ENCODE results near the gene GGT1.
"Not testable (repeated sequence)": the region's sequence is repeated elsewhere in the genome, so short reads cannot be mapped to it uniquely, and the experiment has no call there.

The GGT1 gene

DNA sequence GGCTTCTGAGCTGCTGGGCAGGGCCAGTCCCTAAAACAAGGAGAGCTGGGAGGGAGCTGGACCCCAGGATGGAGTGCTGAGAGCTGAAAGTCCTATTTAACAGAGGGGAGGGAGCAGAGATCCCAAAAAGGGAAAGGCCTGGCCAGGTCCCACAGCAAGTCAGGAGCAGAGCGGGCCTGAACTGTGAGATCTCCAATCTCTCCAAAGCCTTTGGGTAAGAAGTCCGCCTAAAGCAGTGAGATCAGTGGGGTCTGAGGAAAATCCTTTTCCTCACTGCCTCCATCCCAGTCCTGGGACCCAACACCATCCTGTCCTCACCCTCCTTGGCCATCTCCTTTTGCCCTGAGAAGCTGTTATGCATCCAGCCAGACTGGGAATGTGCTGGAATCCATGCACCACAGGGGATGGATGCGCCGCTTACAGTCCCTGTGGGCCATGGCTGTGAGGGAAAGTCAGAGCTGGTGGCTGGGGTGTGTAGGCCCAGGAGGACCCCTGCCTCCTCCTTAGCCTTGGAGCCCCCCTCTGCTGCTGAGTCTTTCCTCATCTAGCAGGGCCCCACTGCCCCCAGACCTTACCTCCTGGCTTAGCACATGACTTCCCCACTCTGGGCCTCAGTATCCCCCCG lies 18.7 kb upstream of the GGT1 start:
- no peak for DNase-seq

DNA sequence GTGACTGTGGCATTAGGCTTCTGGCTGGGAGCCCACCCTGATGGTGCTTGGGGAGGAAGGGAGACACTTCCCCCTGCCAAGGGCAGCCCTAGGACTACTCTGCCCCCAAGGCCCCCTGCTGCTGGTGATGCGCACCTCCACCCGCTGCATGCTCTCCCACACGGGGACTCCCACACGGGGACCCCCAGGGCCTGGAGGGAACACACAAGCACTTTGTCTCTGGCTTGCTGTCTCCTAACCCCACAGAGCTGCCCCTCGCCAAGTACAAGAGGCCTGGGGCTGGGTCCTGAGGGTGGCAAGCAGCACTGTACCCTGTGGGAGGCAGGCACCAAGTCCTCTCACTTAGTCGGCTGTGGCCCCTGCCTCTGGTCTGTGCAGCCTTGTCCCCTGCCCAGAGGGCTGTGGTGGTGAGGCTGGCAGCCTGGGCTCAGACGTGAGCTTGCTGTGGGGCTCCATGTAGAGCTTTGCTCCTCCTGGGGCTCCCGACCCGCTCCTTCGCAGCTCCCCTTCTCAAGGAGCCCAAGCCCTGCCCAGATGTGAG lies 18.1 kb upstream of the GGT1 start:
- DNase-seq = no peak

DNA sequence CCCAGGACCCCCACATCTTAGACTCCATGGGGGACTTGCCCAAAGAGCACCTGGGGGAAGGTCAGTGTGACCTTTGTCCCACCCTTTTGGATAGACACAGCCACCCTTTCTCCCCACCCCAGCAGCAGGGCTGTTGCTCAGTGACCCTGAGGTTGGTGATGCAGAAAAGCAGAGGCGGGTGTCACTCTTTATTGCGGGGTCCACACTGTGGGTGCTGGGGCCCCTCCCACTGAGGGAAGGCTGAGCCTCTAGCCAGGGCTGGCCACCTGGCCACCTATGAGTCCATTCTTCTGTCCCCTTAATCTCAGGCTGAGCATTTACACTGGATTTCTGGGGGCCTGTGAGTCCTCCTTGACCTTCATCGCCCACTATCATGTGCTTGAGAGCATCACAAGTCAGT lies 17.5 kb upstream of the GGT1 start:
- no peak for DNase-seq

DNA sequence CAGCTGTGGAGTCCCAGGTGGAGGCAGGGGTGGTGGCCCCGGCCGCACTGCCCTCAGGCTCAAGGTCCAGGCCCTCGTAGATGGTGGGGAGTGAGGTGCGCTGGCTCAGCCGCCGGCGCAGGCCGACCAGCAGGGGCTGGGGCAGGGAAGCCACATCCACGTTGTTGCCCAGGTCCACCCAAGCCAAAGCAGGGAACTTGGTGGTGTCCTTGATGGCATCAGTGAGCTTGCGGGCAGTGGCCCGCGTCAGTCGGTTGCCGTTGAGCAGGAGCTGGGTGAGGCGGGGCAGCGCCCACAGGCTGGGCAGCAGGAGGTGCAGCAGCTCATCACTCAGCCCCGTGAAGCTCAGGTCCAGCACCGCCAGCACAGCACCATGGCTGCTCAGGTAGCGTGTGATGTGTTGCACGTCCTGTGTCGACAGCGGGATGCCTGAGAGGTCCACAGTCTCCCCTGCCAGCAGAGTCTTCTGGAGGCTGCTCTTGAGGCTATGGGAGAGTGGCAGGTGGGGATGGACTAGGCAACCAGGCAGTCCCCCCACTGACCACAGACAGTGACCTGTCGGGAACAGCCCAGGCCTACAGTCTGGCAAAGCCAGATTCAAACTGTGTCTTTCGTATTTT lies 17.0 kb upstream of the GGT1 start:
- DNase-seq = no peak

DNA sequence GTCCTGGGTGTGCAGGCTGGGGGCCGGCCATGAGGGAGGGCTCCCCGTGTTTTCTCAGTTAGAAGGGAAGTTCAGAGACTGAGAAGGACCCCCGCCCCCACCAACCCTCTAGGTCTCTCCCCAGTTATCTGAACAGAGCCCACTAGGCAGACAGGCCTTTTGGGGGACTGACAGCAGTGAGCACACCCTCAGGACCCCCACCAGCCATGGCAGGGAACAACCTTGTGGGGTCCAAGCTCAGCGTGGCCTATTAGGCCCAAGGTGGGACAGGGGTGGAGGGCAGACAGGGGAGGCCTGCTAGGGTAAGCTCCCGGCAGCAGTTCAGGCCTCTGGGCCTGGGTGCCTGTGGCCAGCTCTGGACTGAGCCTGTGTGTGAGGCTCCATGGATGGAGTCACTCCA lies 15.7 kb upstream of the GGT1 start:
- no peak for DNase-seq

DNA sequence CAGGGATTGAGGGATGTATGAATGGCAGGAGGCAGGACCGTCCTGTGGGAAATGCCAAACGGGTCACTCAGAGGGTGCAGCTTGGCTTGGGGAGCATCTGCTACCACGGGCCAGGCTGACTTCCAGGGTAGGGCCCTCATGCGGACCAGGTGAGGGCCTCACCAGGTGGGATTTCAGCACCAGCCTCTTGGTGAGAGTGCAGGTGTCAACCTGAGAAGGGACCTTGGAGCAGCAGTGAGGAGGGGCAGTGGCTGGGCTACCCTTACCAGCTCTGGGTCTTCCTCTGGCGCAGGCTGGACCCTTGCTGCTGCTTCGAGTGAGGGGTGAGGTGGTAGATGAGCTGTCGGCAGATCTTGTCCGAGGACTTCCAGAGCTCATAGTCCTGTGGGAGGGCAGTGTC lies 15.0 kb upstream of the GGT1 start:
- DNase-seq = no peak

DNA sequence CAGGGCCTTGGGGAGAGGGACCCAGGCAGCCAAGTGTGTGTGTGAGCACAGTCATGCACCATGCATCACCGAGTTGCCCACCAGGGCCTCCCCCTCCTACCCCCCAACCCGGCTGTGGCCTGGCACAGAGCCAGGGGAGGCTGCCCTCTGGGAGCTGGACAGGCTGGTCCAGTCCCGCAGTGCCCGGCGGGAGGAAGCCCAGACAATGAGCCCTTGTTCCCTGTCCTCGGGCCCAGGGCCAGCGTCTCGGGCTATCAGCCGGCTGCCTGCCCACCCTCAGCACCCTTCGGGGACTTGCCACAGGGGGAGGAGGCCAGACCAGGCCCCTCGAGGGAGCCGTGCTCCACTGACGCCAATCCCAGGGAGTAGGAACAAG lies 14.6 kb upstream of the GGT1 start:
- DNase-seq = no peak

DNA sequence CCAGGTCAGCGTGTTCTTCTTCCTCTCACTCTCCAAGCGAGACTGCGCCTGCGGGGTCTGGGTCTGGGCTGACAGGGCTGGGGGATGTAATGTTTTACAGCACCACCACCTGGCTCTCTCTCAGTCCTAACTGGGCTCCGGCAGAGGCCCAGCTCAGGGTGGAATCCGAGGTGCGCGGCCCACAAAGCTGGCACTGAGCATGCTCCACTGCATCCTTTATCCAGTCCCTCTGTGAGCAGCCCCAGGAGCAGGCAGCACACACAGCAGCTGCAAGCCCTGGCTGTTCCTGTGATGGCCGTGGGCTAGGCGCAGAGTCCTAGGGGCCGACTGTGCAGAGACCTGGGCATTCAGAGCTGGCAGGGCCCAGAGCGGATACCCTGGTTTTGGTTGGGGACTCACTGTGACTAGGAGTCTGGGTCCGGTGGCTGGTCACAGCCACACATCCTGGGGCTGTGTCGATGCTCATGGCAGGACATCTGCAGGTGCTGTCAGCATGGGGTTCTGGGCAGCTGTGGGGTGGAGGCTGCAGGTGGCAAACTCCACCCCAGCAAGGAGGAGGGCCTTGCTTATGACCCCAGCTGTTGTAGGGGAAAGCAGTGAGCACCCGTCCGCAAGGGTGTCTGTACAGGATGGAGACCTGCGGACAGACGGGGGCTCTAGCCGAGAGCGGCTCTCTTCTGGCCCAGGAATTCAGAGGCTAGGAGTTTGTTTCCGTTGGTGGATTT lies 14.1 kb upstream of the GGT1 start:
- no peak for DNase-seq

DNA sequence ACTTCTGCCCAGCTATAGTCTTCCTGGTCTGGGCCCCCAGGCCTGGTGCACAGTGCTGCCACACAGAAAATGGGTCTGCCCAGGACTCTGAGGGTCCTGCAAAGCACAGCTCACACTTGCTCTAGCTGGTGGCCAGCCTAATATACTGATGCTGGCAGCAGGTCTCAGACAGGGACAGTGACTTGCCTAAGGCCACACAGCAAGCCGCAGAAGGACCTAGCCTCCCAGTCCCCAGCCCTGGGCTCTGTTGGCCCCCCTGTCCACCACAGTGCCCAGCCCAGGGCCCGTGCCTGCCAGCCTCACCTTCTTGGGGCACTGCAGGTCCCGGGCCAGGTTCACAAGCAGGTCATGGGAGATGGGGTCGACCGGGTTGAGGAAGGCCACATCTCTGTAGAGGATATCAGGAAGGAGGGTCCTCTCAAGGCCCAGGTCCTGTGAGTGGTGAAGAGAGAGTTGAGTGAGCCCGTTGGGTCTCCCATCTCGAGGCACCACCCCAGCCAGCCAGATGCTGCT lies 13.4 kb upstream of the GGT1 start:
- no peak for DNase-seq

DNA sequence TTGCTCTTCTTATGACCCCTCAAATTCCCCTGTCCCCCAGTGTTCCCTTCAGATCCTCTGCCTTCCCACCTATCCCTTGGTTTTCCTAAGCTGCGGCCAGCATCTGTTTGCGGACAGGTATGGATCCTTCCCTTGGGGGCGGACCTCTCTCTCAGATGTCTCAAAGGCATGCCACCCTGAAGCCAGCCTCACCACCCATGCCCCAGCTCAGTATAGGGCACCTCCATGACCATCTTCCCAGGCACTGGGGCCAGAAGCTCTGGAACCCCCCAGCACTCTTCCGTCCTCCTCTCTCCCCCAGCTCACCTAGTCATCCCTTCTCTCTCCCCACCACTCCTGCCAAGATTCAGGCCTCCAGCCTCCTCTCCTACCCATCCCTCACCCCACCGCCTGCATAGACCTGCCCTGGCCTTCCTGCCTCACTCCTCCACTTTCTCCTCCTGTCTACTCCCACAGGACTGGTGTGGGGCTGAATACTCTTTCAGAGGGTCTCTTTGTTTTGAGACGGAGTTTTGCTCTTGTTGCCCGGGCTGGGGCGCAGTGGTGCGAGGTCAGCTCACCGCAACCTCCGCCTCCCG lies 12.3 kb upstream of the GGT1 start:
- DNase-seq = no peak

DNA sequence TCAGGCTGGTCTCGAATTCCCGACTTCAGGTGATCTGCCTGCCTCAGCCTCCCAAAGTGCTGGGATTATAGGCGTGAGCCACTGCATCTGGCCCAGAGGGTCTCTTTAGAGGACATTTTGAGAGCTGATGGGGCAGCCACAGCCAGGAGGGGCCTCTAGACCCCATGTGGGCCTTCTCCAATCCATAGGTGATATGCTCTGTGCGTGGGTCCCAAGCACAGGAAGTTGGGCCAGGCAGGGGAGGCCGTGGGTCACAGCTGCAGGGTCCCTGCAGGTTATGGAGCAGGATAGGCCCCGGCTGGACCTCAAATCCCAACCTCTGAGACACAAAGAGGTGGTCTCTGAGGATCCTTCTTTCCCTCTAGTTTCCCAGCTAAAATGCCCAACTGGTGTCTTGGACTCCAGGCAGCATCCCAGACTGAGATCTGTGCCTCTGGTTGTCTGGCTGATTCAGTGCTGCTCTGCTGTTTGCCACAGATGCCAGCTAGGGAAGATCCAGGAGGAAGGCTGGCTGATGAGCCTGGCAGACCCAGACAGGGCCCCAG lies 11.6 kb upstream of the GGT1 start:
- no peak for DNase-seq

DNA sequence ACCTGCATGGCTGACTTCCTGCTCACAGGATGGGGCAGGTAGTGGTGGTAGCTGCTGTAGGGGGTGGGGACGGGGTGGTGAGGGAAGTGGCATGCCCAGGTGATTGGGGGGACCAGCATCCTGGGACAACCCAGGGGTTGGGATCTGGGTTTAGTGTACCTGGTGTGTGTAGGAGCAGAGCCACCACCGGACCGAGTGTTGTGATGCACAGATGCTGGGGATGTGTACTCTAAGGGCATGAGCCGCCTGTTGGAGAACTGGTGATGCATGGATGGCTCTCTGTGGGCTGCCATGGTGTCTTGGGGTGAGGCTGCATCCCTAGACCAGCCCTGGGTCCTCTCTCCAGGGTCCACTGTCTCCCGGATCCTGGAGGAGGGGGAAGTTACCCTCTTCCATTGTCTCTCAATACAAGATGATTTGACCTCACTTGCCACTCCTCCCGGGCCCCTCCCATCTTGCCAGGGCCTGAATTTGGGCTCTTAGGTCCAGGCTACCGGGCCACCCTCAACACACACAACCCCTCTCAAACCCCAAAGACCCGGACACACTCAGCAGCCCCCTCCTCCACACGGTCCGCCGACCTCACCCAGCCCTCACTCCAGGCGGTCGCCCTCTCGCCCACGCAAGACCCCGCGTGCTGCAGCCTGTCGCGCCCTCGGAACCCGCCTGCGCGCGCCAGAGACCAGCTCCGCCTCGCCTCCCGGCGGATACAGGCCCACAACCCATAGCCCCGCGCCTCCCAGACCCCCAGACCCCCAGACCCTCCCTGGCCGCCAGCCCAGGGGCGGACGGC lies 10.7 kb upstream of the GGT1 start:
- DNase-seq = peak in 1 of 2 donors; percentile 2

DNA sequence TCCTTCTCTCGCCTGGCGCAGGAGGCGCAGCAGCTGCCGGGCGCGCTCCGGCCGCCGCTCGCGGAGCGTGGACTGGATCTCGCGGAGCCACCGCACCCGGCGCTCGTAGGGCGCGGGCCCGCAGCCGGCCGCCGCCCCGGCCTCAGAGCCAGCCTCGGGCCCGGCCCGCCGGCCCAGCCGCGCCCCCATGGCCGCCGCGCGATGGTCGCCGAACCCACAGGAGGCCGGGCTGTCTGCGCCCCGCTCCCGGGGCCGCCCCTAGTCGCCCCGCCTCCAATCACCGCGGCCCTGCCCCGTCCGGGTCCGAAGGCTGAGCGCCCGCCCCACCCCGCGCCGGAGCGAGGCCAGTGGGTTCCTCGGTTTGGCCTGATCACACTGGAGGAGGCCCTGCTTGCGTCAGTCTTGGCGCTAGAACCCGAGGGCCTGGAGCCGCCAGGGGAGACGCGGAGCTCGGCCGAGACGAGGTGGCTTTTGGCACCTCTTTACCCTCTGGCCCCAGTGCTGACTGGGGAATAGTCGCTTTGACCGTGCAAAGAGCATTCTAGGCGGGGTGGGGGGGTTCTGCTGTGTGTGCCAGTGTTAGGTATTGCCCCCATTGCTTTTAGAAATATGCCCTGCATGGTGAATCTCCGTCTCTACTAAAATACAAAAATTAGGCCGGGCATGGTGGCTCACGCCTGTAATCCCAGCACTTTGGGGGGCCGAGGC lies 10.0 kb upstream of the GGT1 start, which contains the start of gene LRRC75B:
LRRC75B (minus strand) TSS at position 223 of the 708 bp plus-strand sequence; CDS start at position 189, 34 bp downstream.
- DNase-seq = peak; percentile 73 to 84

DNA sequence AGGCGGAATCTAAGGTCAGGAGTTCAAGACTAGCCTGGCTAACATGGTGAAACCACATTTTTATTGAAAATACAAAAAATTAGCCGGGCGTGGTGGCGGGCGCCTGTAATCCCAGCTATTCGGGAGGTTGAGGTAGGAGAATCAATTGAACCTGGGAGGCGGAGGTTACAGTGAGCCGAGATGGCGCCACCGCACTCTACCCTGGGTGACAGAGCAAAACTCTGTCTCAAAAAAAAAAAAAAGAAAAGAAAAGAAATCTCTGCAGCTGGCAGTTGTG lies 9.5 kb upstream of the GGT1 start:
- not testable (repeated sequence) for DNase-seq

DNA sequence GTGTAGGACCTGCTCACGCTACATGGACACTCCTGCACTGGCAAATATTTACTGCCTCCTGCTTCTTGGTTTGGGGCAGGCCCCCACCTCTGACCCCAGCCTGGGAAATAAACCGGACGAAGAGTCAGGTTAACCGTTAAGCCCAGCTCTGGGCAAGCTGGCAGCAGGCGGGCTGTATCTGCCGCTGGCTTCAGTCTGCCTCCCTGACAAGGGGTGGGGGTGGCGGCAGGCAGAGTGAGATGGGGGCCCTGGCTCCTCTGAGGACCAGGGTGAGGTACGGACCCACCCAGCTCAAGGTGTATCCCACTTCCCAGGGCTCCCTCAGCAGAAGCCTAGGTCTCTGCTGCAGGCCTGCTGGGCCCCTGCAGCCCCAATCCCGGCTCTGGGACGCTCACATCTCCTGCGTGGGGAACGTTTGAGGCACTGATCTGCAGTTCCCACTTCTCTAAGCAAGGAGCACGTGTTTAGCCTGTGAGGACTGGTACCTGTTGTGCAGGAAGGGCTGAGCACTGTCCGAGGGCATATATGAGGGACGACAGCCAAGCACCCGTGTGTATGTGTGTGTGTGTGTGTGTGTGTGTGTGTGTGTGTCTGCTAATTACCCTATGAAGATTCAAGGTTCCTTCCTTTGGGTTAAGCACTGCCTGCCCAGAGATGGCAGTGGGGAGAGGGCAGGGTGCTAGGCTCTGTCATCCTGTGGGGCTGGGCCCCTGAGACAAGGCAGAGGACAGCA lies 9.0 kb upstream of the GGT1 start:
- DNase-seq = no peak

DNA sequence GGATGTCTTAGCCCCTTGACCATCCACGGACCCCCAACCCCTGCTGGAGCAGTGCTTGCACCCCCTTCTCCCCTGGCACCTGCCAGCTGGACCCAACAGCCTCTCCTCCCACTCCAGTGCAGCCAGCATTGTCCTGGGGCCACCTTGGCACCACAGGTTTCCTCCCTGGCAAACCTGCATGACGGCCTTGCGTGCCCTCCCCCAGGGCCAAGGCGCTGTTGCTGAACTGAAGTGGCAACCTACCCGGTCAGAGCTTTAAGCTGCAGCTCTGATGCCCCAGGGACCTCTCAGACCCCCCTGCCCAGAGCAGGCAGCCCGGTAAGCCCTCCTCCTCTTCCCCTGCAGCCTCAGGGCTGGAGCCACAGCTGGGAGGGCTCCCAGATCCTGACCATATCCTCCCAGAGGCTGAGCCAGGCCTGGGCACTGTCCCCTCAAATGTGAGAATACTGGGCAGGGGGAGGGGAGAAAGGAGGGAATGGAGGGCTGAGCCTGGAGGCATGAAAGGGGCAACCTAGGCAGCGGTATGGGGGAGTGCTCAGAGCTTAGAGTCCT lies 8.3 kb upstream of the GGT1 start:
- DNase-seq = no peak

DNA sequence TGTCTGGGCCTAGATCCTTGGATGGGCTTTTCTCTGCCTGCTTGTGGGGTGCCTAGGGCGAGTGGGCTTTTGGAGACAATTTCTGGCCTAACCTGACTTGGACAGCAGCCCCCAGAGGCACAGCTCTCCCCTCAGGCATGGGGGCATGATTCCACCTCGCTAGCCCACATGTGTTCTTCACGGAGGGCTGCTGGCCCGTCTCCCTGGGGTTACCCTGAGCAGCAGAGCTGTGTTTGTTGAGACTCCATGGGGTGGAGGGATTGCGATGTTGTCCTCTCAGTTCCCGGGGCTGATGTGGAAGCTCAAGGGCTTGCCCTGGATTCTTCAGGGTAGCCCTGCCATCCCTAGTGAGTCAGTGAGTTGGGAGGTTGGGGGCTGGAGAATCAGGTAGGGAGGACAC lies 7.8 kb upstream of the GGT1 start:
- no peak for DNase-seq

DNA sequence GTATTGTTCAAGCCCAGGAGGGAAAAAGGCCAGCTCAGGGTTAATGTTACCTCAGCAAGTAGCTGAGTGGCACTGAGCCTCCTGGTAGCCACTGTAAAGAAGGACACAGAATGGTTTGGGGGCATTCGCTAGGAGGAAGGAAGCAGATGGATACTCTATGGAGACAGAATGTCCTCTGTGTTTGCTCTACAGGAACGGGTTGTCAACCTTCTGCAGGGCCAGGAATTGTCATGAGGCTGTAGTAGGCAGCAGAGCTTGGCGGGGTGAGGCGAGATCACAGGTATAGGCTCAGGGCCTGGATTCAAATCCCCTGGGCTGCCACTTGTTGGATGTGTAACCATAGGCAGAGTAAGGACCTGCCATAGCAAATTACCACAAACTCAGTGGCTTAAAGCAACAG lies 7.1 kb upstream of the GGT1 start:
- DNase-seq = no peak

DNA sequence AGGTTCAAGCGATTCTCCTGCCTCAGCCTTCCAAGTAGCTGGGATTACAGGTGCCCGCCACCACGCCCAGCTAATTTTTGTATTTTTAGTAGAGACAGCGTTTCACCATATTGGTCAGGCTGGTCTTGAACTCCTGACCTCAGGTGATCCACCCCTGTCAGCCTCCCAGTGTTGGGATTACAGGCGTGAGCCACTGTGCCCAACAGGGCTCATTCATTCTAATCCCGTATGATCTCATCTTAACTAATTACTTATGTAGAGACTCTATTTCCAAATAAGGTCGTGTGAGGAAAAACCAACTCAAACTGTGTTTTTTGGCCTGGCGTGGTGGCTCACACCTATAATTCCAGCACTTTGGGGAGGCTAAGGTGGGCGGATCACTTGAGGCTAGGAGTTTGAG lies 5.9 kb upstream of the GGT1 start:
- DNase-seq = not testable (repeated sequence)

DNA sequence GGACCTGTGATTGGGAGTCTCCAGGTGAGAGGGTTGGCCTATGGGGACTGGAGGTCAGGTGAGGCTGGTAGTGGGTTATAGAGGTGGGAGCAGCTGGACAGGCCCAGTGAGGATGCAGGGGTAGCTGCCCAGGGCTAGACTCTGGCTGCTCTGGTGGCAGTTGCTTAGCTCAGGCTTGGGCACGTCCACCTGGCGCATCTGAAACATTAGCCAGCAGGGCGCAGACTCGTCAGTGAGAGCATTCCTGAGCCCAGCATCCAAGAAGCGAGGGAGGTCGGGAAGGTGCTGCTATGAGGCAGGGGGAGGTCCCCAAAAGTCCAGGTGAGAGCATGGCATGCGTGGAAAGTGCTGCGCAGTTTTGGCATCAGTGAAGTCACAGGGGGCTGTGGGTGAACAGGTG lies 3.5 kb upstream of the GGT1 start:
- DNase-seq = no peak

All from inflammatory macrophage (primary cell).